ENCODE data around the gene ALPK1. TPM values are rescaled to one million over a fixed set of nuclear protein-coding genes. Genes with fewer than 3 reads are reported as not detected.

The ALPK1 gene
- total RNA-seq: 10 to 100 TPM; 15.7 to 55.3 TPM

DNA sequence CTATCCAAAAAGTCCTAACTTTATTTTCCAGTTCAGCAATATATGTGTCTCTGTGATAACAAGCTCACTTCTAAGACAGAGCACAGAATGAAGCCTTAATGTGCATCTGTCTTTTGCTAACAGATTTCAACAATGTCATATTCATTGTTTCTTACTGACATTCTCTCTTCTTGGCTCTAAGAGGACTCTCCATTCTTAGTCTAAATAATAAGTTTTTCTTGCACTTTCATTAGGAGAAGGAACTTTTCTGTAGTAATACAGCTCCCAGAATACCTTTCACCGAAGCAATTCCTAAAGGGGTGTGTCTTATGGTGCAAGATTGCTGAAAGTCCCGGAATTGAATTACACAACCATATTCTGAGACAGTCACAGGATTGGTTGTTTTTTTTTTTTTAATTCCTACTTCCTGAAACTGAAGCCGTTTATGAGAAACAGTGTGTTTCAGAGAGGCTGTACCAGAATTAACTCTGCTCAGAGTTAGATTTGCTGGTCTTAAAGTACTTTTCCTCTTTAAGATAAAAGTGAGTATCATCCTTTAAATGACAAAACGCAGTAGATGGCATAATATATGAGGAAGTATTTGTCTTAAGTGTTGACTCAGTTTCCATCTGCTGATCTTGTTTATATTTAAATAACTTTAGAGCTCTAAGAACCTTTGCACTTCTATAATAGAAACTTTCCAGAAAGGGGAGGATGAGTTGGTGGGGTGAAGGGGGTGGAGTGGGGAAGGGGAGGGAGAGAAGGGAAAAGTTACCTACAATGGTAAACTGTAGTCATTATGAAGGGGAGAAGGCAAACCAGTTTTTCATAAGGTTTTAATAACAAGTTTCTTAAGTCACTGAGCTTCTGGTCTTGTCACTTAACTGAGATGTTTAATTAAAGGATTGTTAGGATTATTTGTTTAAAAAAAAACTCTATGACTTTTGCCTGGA is at the start of gene ALPK1:
Gene ALPK1, plus strand, starts transcription at position 421 of the 932 bp plus-strand sequence.
- Mint-ChIP-seq H3K4me1 (peaks cover 14% of the 10 kb centered on the region), H3K27me3 (no peaks in the 10 kb centered on the region), H3K4me3 (peak within 1 kb of the TSS; percentile 90), H3K27ac (peak within 1 kb of the TSS; percentile 94), H3K9me3 (no peaks in the 10 kb centered on the region), H3K36me3 (ENCODE audit: low read depth) (no peaks in the 10 kb centered on the region)
- ATAC-seq (replicated peaks): peak; percentile 95

DNA sequence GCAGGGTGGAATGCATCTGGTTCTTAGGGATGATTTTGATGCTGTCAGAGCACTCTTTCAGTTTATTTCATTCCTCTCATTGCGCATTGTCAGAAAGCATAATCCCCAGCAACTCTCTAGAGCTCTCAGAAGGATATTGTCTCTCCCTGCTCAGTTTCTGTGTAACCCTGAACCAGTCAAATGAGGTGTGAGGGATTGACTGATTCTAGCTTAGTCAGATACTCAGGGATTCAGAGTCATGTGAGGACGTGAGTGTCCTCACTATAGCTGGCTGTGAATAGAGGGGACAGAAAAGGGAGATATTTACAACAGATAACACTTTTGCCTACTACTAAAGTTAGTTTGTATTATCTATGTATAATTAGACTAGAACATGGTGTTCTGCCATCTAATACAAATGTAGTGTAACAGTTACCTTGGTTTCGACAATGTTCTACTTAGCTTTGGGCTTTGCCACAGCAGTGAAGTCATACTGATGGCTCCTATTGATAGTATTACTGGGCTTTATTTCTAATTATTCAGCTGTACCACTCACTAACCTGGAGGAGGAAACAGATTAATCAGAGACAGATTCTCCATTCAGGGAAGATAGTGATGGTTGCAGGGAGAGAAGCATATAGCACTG is 46.0 kb upstream of the ALPK1 start:
- H3K4me3 Mint-ChIP-seq: no peak overlapping the region
- peak; percentile 51 for ATAC-seq (replicated peaks)
- H3K4me1 Mint-ChIP-seq: peaks cover 9% of the 10 kb centered on the region

DNA sequence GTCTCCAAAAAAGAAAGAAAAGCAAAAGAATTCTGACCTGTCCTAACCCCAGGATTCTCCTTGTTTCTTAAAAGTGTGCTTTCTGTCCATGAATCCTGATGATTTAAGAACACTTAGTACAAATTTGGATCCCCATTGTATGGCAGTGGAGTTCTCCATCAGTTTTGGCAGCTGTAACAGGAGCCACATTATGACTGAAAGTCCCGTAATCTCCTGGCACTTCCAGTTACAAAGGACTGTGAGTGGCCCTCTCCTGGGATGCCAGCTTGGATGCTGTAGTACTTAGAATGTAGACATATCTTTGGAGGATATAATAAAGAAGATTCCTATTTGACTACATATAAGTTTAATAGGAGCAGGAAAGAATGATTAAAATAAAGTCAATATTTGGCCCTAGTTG is 44.9 kb upstream of the ALPK1 start:
- Mint-ChIP-seq H3K27ac (no peak overlapping the region), H3K36me3 (ENCODE audit: low read depth) (peaks cover 24% of the 10 kb centered on the region), H3K9me3 (no peaks in the 10 kb centered on the region), H3K27me3 (no peaks in the 10 kb centered on the region), H3K4me3 (no peak overlapping the region), H3K4me1 (peaks cover 14% of the 10 kb centered on the region)
- no peak for ATAC-seq (replicated peaks)

More for the DNA sequence above, 46.0 kb upstream of the ALPK1 start:
- H3K27me3 Mint-ChIP-seq: no peaks in the 10 kb centered on the region
- H3K36me3 Mint-ChIP-seq (ENCODE audit: low read depth): peaks cover 14% of the 10 kb centered on the region
- H3K27ac Mint-ChIP-seq: peak overlapping the region; percentile 18
- no peaks in the 10 kb centered on the region for H3K9me3 Mint-ChIP-seq

DNA sequence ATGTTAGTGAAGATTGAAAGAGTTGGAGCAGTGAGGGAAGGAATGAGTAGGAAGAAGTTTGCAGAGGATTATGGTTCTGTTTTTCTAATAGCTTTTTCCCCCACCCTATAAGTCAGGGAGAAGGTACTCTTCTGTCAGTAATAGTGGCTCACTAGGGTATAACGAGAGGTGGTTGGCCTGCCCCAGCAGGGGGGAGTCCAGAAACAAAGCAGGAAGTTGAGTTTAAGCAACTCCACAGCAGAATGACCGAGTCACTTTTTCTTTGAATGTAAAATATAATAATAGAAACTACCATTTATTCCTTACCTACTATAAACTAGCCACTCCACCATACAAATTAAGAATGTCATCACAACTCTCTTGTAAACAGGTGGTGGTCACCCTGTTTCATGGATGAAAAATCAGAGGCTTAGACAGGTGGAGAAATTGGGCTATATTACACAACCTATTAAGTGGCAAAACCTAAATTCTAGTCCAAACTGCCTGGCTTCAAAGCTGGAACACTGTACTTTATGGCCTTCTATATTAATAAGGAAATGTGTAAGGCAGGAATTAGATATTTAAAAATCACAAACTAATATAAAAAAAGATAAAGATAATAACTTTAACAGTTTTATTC is 43.7 kb upstream of the ALPK1 start:
- Mint-ChIP-seq H3K4me3 (no peak overlapping the region), H3K4me1 (peaks cover 14% of the 10 kb centered on the region), H3K27ac (no peak overlapping the region), H3K9me3 (no peaks in the 10 kb centered on the region), H3K36me3 (ENCODE audit: low read depth) (peaks cover 24% of the 10 kb centered on the region), H3K27me3 (no peaks in the 10 kb centered on the region)
- no peak for ATAC-seq (replicated peaks)

DNA sequence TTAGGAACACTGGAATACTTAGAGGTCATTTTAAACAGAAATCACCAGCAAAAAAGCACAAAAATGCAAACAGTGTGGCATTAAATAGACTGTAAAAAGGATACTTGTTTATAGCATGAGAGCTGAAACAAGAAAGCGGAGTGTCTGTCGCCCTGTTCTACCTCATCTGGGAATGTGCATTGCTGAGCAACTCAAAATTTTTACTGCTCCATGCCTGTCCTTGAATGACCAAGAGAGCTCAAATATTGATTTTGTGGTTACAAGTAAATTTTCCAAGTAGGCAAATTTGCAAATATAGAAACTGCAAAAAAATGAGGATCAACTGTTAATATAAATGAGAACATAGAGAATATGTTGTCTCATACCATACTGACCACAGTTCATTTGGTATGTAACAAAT is 40.1 kb upstream of the ALPK1 start:
- Mint-ChIP-seq H3K9me3 (no peaks in the 10 kb centered on the region), H3K36me3 (ENCODE audit: low read depth) (peaks cover 34% of the 10 kb centered on the region), H3K4me1 (peaks cover 5% of the 10 kb centered on the region), H3K27ac (no peak overlapping the region), H3K27me3 (no peaks in the 10 kb centered on the region), H3K4me3 (no peak overlapping the region)
- no peak for ATAC-seq (replicated peaks)

DNA sequence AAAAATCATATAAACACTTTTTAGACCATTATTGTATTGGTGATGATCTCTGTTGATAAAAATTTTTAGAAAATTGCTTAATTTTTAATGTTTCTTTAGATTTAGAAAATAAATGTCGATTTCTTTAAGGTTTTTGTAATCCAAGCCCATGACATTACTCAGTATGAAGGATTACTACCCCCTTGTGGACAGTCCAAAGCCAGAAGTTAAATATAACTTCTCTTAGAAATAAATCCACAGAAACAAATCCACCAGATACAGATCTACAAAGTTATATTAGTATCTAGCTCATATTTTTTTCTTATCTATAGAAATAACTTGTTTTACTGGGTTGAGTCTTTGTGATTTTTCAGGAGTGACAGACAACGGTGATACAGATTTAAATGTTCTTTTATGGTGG is 30.3 kb upstream of the ALPK1 start:
- peaks cover 3% of the 10 kb centered on the region for H3K9me3 Mint-ChIP-seq

DNA sequence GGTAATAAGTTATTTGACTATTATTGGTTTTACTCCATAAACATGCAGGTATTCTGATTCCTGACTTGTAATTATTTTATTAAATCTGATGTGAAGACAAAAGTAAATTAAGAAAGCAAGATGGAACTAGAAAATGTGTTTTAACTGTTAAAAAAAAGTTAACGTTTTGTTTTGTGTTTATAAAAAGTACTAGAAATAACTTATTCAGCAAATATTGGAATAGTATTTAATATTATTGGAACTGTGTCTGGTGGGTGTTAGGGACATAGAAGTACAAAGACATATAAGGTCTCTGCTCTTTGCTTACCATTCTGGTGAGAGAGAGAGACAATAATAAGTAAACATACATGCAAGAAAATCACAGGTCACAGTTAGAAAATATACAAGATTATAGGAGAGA is 27.1 kb upstream of the ALPK1 start:
- ATAC-seq (replicated peaks): no peak
- peak overlapping the region; percentile 49 for H3K4me3 Mint-ChIP-seq
- H3K4me1 Mint-ChIP-seq: peaks cover 37% of the 10 kb centered on the region
- H3K36me3 Mint-ChIP-seq (ENCODE audit: low read depth): peaks cover 58% of the 10 kb centered on the region
- peak overlapping the region; percentile 86 for H3K27ac Mint-ChIP-seq
- H3K9me3 Mint-ChIP-seq: peaks cover 6% of the 10 kb centered on the region
- H3K27me3 Mint-ChIP-seq: no peaks in the 10 kb centered on the region

More for the DNA sequence above, 30.3 kb upstream of the ALPK1 start:
- peaks cover 51% of the 10 kb centered on the region for H3K36me3 Mint-ChIP-seq (ENCODE audit: low read depth)
- H3K4me1 Mint-ChIP-seq: peaks cover 24% of the 10 kb centered on the region
- ATAC-seq (replicated peaks): no peak
- H3K27ac Mint-ChIP-seq: peak overlapping the region; percentile 16
- no peaks in the 10 kb centered on the region for H3K27me3 Mint-ChIP-seq
- peak overlapping the region; percentile 33 for H3K4me3 Mint-ChIP-seq

DNA sequence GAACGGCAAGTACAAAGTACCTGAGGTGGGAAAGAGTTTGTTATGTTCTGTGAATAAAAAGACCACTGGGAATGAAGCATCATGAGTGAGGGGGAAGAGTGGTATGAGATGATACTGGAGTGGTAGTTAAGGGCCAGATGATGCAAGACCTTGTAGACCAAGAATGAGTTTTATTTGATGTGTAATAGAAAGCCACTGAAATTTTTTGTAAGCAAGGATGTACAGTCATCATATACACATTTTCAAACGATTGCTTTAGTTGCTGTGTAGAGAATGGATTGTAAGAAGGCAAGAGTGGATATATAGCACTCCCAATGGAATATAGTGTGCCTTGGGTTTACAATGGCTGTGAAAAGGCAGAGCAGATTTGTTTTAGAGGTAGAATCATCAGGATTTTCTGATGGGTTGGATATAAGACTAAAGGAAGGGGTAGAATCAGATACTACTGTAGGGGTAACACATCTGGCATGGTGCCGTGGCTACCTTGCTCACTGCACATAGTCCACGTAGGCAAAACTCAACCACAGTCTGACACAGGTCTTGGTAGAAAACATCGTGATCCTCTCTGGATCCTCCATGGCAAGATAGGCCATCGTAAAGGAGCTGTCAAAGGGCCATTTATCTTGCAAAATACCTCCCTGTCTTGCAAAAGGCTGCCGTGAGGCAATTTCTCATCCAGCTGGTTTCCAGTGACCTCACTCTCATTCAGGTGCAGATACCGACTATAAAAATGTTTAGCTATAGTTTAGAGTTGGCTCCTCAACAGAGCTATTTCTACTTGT is 26.3 kb upstream of the ALPK1 start:
- Mint-ChIP-seq H3K4me3 (peak overlapping the region; percentile 49), H3K4me1 (peaks cover 42% of the 10 kb centered on the region), H3K36me3 (ENCODE audit: low read depth) (peaks cover 65% of the 10 kb centered on the region), H3K27me3 (no peaks in the 10 kb centered on the region), H3K9me3 (peaks cover 6% of the 10 kb centered on the region), H3K27ac (peak overlapping the region; percentile 86)
- ATAC-seq (replicated peaks): peak; percentile 62

DNA sequence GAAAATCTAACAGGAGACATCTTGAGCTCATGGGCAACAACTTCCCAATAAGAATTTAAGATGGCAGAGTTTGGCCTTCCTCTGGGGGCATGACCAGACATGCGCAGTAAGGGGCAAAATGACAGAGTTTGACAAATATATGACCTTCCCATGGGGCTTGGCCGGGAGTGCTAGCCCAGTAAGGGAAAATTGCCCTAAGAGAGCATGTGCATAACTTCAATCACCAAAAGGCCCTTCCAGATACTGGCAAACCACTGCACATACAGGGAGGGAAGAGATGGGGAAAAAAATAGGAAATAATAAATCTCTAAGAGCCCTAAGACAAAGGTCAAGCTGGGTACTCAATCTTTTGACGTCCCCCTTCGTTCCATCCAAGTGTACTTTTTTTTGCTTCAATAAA is 24.9 kb upstream of the ALPK1 start:
- H3K27ac Mint-ChIP-seq: peak overlapping the region; percentile 86
- peaks cover 6% of the 10 kb centered on the region for H3K9me3 Mint-ChIP-seq
- no peak for ATAC-seq (replicated peaks)
- H3K36me3 Mint-ChIP-seq (ENCODE audit: low read depth): peaks cover 77% of the 10 kb centered on the region
- peaks cover 48% of the 10 kb centered on the region for H3K4me1 Mint-ChIP-seq
- peak overlapping the region; percentile 49 for H3K4me3 Mint-ChIP-seq
- no peaks in the 10 kb centered on the region for H3K27me3 Mint-ChIP-seq

DNA sequence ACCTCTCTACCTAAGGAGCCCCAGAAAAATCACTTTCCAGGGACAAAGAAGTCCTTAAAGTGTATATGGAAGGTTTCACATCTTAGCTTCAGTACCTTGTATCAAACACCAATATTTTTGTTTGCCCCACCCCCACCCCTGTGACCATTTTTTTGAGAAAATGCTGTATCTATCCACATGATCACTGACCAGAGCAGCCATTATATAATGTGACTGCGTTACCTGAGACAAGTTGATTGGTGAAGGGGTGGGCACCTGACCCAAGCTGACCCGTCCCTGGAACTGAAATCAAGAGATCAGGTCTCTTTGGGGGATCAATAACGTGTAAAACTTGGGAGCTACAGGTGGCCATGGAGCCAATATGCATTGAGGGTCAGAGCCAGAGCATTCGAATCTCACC is 22.2 kb upstream of the ALPK1 start:
- H3K4me1 Mint-ChIP-seq: peaks cover 60% of the 10 kb centered on the region
- no peak for ATAC-seq (replicated peaks)
- H3K36me3 Mint-ChIP-seq (ENCODE audit: low read depth): peaks cover 81% of the 10 kb centered on the region
- peak overlapping the region; percentile 49 for H3K4me3 Mint-ChIP-seq
- peaks cover 6% of the 10 kb centered on the region for H3K9me3 Mint-ChIP-seq
- H3K27ac Mint-ChIP-seq: peak overlapping the region; percentile 72
- H3K27me3 Mint-ChIP-seq: no peaks in the 10 kb centered on the region

DNA sequence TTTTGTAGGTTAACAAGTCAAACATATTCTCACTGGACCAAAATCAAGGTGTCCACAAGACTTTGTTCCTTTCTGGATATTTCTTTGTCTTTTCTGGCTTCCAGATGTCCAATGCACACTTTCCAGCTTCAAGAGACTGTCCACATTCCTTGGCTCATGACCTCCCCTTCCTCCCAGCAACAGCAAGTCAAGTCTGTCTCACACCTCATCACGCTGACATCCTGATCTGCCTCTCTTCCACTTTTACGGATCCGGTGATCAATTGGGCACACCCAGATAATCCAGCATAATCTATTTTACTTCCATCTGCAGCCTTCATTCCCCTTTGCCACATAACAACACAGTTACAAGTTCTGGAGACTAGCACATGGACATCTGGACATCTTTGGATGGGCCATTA is 21.1 kb upstream of the ALPK1 start:
- Mint-ChIP-seq H3K36me3 (ENCODE audit: low read depth) (peaks cover 93% of the 10 kb centered on the region), H3K27ac (peak overlapping the region; percentile 72), H3K27me3 (no peaks in the 10 kb centered on the region), H3K4me1 (peaks cover 51% of the 10 kb centered on the region), H3K4me3 (peak overlapping the region; percentile 49), H3K9me3 (peaks cover 6% of the 10 kb centered on the region)
- ATAC-seq (replicated peaks): no peak

DNA sequence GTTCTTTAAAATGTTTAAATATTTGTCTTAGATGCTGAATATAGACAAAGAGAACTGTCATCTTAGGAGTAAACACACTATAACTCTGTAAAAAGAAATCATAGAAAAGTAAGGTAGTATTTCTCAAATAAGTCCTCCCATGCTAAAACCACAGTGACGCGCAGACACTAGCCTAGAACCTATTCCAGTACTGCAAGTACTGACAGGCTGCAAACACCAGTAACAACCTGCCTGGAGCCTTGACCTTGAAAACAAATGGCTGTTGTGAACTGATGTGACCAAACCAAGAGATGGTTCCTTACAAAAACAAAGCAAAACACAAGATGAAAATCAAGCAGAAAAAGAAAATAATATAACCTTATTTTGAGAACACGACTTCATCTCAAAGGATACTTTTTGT is 19.9 kb upstream of the ALPK1 start:
- Mint-ChIP-seq H3K9me3 (no peaks in the 10 kb centered on the region), H3K4me1 (peaks cover 51% of the 10 kb centered on the region), H3K27me3 (no peaks in the 10 kb centered on the region), H3K27ac (peak overlapping the region; percentile 54), H3K36me3 (ENCODE audit: low read depth) (peaks cover 95% of the 10 kb centered on the region), H3K4me3 (peak overlapping the region; percentile 93)
- ATAC-seq (replicated peaks): no peak

DNA sequence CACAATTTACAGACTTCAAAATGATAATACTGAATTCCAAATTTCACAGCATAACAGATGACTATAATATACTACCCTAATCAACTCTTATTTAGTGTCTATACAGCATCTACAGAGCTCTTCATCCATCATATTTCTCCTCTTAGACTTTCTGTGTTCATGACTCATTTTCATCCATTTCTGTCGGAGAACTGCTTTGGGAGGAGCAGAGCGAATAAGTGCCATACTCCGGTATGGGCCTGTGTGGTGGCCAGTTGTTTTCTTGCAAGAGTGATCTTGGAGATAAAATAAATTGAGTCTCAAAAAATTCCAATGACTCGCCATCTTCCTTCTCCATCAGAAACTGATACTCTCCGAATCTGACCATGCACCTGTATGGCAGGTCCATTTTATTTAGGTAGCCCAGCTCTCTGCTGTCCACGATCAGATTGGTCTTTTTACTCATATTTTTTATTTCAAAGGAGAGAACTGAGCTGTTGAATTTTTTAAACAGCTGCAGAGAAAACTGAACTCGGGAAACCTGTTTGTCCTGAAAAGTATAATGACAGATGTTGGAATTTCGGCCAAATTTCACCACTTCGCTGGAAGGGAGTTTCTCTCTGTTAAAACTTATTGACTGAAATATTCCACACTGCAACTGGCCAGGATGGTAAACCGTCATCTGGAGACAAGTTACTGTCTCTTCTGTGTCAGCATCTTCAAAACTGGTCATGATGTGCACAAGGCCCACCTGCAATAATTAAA is 19.3 kb upstream of the ALPK1 start:
- peaks cover 95% of the 10 kb centered on the region for H3K36me3 Mint-ChIP-seq (ENCODE audit: low read depth)
- H3K4me3 Mint-ChIP-seq: peak overlapping the region; percentile 93
- H3K27me3 Mint-ChIP-seq: no peaks in the 10 kb centered on the region
- peak overlapping the region; percentile 54 for H3K27ac Mint-ChIP-seq
- peak; percentile 3 for ATAC-seq (replicated peaks)
- no peaks in the 10 kb centered on the region for H3K9me3 Mint-ChIP-seq
- peaks cover 56% of the 10 kb centered on the region for H3K4me1 Mint-ChIP-seq

Data from activated T-helper 17 cell treated with anti-CD3 and anti-CD28 coated beads, Interleukin-2, amount 50 U/mL, for 72 hours (primary cell).